Breast epithelium (tissue), 3 donors: ENCODE results near the gene STAG1.

ENCODE experiments used
- POLR2A ChIP-seq: fragments of 450-650 bp; IDR thresholded peaks from one replicate; pipeline ENCODE4 v1.6.1; 2016; ENCODE audit warnings: antibody characterized with exemption, mild to moderate bottlenecking, moderate library complexity
- TF ChIP-seq, protein P1 (sequence below), 3 donors: fragments of 450-650 bp; IDR thresholded peaks; one replicate each; pipeline ENCODE4 v1.5.1; 2016 to 2017; ENCODE audit warnings: antibody characterized with exemption in 3 of 3, mild to moderate bottlenecking in 3 of 3, moderate library complexity in 3 of 3

DNA sequence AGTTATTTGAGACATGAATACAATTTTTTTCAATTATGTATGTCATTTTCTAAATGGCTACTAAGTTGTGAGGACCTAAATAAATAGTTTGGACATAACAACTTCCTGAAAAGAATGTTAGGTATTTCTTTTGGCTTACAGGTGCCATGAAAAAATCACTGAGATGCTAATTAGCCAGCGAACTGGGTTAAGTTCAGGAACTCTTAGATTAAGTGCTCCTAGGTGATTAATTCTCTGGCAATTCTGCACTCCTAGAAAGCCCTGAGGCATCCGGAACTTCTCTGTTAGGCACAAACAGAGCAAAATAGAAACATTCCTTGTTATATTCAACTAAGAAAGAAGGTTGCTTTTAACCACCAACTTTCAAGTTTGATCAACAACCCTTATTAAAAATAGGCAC, 192.3 kb downstream of the STAG1 start:
- TF ChIP-seq, protein P1, sequence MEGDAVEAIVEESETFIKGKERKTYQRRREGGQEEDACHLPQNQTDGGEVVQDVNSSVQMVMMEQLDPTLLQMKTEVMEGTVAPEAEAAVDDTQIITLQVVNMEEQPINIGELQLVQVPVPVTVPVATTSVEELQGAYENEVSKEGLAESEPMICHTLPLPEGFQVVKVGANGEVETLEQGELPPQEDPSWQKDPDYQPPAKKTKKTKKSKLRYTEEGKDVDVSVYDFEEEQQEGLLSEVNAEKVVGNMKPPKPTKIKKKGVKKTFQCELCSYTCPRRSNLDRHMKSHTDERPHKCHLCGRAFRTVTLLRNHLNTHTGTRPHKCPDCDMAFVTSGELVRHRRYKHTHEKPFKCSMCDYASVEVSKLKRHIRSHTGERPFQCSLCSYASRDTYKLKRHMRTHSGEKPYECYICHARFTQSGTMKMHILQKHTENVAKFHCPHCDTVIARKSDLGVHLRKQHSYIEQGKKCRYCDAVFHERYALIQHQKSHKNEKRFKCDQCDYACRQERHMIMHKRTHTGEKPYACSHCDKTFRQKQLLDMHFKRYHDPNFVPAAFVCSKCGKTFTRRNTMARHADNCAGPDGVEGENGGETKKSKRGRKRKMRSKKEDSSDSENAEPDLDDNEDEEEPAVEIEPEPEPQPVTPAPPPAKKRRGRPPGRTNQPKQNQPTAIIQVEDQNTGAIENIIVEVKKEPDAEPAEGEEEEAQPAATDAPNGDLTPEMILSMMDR (IDR thresholded peaks at IDR 0.05) = no peak
- TF ChIP-seq POLR2A = no peak
